Body of pancreas (tissue), 4 donors: ENCODE results near the gene CTIF.

Experiments used
- CTCF ChIP-seq, 7 experiments: fragments of 450-650 bp in 4 of 7; fragments of 200-600 bp in 3 of 7; sonication (generic) in 3 of 7; IDR thresholded peaks; one replicate each; pipeline ENCODE4 v1.5.1; 2016 to 2019; ENCODE audit warnings: antibody characterized with exemption in 7 of 7
- POLR2A ChIP-seq, 3 donors: fragments of 450-650 bp; IDR thresholded peaks; one replicate each; pipeline ENCODE4 v1.6.1; 2016; ENCODE audit warnings: antibody characterized with exemption in 3 of 3, mild to moderate bottlenecking in 2 of 3

GRCh38 chr18:48646976-48647375 is 108.1 kb downstream of the CTIF start:
- TF ChIP-seq CTCF (IDR thresholded peaks at IDR 0.05) (no peak), POLR2A (IDR thresholded peaks at IDR 0.05) (no peak)
